SIG-M5 treated with dmso at 0.1 percent for 504 hours (cell line): Measurements from ENCODE around the gene LIPI.
A peak's percentile ranks its signal among the peaks of the same experiment; 100 is the strongest.
"Not testable (repeated sequence)": the region's sequence is repeated elsewhere in the genome, so short reads cannot be mapped to it uniquely, and the experiment has no call there.

Source experiments
- DNase-seq: peaks from one replicate; lab custom pipeline; 2025; ENCODE audit not compliant: unreplicated experiment; lab: John Stamatoyannopoulos, UW

LIPI gene

DNA sequence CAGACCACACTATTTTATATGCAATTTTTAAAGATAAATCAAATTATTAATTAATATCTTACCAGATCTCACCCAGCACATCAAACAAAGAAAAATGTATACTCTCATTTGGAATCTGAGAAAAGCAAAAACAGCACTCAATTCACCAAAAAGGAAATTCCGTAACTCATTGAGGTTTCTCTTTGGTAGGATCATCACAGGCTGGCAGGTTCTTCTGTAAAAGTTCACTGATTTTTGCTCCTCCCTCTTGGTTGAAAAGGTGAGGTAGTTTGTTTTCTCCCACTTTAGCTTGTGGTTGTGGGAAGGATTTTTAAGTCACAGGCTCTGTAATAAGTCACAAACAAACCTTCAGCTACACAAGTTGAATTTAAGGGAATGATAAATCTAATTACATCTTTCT is at the start of gene LIPI:
Gene LIPI, minus strand, starts transcription at position 218 of the 400 bp plus-strand sequence. Its CDS starts 110 bp downstream, at position 108.
- DNase-seq: no peak

DNA sequence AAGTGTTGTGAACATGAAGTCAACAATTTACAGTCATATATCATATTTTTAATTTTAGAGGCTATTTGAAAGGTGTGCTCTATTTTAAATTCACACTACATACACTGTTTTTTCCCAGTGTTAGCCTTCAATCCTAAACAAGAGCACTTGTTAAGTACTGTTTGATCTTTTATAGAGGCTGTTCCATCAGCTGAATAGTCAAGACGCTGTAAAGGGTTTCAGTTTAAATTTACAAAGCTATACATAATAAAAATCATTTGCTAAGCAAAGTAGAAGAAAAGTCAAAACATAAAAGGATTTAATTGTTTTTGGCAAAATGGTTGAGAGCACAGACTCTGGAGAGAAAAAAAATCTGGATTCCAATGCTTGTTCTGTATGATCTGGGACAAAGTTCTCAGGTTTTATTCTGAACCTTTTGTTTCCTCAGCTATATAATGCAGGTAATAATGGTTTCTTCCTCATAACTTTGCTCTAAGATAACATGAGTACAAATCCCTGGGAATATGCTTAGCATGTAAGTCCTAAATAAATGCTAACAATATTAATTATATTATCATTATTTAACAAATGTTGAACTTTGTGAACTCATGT is 49.5 kb upstream of the LIPI start:
- DNase-seq: no peak

DNA sequence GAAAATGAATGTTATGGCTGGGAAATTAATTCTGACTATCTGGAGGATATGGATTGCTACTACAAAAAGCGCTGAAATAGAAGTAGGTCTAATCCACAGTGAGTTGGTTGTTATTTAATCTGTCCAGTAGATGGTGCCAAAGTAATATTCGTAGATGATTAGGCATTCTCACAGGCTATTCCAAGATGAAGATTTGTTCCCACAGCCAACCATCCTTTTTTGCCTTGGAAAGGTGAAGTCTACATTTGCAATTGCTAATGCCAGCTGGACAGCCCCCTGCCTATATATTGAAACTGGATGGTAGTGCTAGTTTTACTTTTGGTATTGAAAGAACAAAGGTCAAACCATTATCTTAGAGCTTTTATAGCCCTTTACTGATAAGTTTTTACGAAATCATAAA is 49.0 kb upstream of the LIPI start:
- DNase-seq: peak; percentile 44

DNA sequence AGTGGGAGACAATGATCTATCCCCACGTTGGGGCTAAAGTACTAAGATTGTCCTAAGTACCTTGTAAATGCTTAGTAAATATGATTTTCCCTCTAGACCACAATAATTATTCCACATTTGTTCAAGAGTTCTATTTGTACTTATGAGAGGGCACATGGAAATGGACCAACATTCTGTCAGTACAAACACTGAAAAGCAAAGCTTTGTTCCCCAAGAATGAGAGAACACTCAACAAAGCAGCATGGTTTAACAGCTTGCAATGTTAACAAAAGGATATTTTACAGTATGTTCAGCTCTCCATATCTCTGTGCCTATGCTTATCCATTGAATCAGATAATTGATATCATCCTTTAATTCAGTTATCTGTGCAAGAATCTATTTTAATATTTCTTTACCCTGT is 40.6 kb upstream of the LIPI start:
- no peak for DNase-seq

DNA sequence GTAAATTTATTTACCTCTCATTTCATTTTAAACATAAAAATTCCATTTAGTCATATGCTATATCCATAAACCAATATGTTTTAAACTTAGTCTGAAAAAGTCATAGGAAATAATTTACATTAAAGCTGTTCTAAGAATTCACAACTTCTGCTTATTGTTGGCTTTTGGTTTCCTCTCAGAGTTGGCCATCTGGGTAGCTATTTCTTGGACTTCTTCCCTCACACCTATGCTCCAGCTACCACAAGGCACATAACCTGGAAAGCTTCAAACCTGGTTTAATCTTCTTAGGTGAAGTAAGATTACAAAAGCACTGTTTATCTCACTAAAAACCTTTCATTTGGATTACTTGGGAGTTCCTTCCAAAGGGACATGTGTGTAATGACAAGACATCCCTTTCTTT is 35.0 kb upstream of the LIPI start:
- no peak for DNase-seq

DNA sequence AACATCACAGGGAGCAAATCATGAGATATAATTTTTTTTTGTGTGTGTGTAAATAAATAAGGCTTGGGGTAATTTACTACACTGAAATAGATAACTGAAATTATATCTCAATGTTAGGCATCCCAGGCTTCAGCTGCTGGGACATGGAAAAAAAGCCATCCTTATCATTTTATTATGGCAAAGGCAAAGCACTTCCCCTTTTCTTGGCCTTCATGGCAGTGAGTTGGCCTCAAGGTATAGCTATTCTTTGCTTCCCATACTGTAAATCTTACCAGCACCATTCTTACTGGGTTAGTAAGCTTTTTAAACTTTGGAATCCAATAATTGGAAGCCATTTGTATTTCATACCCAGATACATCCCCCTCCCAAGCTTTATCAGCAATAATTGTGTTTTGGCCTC is 34.2 kb upstream of the LIPI start:
- no peak for DNase-seq

DNA sequence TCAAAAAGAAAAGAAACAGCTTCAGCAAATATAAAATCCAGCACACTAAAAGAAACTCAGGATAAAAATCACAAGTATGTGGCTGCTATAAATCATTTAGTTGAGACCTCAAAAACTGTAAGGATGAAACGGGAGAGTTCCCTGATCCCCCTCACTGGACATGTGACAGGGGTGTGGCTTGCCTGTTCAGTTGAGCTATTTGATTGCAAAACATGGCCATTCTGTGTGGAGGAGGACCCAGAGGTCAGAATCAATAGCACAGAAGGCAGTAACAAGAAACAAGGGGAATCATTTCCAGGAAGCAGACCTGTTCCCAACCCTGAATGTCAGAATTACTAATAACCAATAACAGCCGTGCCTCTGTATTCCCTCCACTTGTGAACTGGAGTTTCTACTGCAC is 33.1 kb upstream of the LIPI start:
- no peak for DNase-seq

DNA sequence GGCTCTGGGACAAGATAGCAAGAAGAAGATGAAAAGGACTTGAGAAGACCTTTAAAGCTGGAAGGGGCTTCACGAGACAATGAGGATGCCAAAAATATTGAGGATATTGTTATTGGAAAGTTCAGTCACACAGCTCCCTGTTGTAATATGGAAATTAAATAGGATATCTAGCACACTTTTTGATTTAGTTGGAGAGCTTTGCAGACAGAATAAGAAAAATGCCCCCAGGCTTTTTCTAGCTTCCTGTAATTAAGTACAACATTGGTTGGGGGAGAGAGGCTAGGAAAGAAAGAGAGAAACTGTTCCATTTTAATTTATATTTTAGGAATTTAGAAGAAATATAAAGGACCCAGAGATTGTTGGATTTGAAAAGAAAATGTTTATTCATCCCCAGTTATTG is 32.7 kb upstream of the LIPI start:
- no peak for DNase-seq

DNA sequence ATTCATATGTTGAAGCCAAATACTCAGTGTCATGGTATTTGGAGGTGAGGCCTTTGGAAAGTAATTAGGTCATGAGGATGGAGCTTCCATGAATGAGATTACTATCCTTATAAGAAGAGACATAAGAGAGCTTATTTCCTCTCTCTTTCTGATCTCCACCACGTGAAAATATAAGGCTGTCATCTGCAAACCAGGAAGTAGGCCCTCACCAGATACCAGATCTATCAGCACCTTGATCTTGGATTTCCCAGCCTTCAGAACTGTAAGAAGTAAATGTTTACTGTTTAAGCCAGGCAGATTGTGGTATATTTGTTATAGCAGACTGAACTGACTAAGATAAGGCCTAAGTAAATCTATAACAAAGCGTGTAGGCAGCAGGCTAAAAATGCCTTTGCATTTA is 30.5 kb upstream of the LIPI start:
- peak; percentile 9 for DNase-seq

DNA sequence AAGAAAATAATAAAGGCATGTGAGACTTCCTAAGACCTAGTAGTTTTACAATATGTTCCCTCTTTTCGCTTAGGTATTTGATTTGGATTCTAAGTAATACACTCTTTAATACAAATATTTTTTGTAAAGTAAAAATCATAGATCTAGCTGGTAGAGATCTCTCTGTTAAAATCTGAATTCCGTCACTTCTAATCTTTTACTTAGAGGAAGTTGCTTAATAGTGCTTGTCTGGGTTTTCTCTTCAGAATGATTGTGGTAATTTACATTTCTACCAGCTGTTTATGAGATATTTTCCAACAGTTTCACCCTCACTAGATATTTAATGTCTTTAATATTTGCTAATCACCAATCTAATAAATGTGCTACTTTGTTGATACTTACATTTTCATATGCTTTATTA is 28.5 kb upstream of the LIPI start:
- peak; percentile 35 for DNase-seq

DNA sequence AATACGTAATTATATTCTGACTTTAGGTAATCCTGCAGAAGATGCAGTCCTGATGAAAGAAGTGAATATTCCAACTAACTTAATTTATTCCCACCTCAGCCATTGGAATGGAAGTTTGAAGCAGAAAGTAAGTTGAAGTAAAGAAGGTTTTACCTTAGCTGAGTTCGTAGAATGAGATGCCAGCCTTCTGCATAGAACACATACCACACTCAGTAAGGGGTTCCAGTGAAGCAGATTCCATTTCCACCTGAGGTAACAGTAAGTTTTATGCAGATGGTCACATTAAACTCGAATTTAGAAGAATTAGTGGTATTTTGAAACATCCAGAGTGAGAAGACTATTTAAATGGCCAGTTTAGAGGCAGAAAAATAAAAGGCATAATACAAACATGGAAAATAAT is 25.4 kb upstream of the LIPI start:
- DNase-seq: no peak

DNA sequence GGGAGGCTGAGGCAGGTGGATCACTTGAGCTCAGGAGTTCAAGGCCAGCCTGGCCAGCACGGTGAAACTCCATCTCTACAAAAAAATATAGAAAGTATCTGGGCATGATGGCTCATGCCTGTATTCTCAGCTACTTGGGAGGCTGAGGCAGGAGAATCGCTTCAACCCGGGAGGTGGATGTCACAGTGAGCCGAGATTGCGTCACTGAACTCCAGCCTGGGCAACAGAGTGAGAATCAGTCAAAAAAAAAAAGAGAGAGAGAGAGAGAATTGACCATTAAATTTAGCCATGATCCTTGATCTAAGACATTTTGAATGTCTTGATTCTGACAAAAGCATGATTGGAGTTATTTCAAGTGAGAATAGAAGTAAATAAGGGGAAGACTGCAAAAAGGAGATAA is 24.3 kb upstream of the LIPI start:
- DNase-seq: no peak

DNA sequence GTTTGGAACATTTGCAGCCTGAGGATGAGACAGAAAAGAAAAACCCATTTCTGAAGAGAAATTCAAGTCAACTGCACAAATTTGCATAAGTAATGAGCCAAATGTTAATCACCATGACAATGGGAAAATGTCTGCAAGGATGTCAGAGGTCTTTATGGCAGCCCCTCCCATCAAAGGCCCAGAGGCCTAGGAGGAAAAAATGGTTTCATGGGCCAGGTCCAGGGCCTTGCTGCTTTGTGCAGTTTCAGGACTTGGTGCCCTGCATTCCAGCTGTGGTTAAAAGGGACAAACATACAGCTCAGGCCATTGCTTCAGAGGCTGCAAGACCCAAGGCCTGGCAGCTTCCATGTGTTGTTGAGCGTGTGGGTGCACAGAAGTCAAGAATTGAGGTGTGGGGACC is 18.6 kb upstream of the LIPI start:
- no peak for DNase-seq

DNA sequence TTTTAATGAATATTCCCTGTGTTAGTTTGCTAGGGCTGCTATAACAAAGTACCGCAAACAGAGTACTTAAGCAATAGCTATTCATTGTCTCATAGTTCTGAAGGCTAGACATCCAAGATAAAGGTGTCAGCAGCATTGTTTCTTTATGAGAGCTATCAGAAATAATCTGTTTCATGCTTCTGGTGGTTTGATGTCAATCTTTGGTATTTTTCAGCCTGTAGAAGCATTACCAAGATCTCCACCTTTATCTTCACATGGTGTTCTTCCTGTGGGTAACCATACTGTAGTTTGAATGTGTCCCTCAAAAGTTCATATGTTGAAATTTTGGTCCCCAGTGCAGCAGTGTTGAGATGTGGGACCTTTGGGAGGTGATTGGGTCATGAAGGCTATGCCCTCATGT is 12.6 kb upstream of the LIPI start:
- DNase-seq: no peak

DNA sequence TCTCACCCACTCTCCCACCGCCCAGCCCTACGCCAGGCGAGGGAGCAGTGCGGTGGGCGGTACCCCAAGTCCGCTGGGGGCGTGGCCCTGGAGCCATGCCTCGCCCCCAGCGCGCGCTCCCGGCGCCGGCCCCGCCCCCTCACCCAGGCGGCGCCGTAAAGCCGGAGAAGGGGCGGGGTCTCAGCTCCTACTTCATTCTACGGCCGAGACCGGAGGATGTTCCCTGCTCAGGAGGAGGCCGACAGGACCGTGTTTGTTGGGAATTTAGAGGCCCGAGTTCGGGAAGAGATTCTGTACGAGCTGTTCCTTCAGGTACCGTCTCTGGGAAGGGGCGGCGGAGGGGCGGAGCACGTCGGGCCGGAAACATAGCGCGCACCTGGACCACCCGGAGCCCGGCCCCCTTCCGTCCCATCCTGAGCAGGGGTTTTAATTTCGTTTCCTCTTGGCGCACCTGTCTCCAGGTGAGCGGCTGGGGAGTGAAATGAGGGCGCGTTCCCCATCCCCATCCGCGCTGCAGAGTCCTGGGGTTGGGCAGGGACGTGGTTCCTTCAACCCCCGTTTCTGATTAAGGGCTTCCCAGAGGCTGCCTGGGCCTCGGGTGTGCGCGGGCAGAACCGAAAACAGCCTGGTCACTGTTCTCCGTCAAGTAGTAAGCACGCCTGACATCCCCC is 5.4 kb upstream of the LIPI start, which contains the start of gene RBM11:
Gene RBM11, plus strand, starts transcription at position 187 of the 671 bp plus-strand sequence. Its CDS starts 30 bp downstream, at position 217.
- peak; percentile 45 for DNase-seq

DNA sequence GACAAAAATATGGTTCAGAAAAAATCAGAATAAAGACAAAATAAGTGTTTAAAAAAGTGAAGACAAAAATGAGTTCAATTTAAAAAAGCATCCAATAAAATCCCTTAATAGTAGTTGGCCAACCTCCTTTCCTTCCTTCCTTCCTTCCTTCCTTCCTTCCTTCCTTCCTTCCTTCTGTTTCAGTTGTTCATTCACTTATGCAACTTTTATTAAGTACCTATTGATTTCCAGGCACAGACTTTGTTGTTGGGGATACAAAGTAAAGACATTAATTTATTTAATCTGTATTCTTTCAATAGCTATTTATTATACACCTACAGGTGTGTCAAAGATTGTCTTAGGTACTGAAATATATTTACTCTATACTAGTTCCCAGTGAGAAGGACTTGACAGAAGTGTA is 2.4 kb upstream of the LIPI start:
- DNase-seq: no peak

DNA sequence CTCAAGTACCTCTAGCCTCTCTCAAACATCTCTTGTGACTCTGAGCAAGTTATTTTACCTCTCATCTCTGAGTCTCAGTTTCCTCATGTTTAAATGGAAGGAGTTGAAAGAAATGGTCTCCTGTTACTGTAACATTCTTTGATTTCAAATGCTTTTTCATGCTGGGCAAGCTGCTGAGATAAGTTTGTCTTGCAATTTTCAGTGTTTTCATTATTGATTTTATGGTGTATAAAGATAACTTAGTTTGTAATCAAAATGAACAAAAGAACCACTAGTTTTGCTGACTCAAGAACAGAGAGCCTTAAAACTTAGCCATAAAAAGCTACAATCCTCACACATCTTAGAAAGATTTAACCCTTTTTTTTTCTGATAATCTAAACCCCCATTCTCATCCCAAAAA is 4.5 kb downstream of the LIPI start:
- DNase-seq: no peak

DNA sequence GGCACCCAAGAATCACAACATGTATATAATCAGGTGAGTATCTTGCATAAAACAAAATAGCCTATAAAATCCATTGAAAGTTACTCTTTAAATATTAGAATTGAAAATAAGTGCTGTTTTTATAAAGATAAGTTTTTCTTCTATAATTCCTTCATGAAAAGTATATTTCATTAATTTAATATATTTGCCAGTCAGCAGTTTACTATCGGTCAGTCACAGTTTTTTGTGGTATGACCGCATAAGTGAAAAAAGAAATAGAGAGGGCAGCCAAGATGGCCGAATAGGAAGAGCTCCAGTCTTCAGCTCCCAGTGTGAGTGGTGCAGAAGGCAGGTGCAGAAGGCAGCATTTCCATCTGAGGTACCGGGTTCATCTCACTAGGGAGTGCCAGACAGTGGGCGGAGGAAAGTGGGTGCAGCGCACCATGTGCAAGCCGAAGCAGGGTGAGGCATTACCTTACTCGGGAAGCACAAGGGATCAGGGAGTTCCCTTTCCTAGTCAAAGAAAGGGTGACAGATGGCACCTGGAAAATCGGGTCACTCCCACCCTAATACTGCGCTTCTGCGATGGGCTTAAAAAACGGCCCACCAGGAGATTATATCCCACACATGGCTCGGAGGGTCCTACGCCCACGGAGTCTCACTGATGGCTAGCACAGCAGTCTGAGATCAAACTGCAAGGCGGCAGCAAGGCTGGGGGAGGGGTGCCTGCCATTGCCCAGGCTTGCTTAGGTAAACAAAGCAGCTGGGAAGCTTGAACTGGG is 44.1 kb downstream of the LIPI start:
- DNase-seq: not testable (repeated sequence)

DNA sequence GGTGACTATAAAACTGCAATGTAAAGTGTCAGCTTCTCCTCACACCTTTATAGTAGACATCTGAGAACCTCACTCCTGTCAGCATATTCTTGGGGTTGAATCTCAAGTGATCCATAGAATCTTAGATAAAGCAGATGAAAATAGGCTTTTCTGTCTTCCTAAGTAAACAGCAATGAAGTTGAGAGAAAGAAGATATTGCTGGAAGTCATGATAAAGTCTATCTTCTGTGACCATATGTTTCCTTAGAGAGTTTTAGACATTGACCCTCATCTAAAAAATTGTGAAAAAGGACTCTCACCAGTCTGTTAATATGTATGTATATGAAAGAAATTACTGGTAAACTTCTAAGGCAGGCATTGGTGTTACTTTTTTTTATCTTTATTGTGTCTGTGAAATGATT is 66.8 kb downstream of the LIPI start:
- DNase-seq: no peak

DNA sequence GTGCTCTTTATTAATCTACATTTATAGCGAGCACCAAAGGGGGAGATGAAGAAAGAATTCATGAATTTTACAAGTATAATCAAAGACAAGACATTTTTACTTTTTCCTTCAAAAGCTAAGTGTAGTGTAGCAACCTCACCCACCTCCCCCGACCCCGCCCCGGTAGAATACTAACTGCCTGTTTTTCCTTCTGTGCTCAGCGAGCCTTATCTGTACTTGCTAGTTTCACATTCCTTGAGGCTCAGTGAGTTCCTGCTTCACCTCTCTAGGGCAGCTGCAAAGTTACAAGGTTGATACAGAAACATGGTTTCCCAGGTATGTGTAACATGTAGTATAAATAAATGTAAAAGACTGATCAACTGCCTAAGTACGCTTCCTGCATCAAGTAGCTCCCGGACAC is 86.5 kb downstream of the LIPI start:
- no peak for DNase-seq

DNA sequence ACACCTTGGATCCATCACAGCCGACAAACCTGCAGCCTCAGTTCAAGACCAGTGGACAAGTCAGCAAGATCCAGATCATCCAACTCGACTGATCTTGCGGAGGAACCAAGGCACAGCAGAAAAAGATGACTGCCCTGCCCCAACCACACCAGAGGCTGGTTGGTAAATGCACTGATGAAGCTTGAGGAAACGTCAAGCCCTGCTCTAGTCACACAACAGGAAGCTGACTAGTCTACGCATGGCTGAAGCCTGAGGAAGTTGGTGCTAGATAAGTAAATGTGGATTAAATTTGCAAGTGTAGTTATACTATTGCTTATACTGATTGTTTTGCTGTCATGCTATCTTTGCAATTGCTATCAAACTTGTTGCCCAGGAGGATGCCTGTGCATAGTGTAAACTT is 89.0 kb downstream of the LIPI start:
- DNase-seq: no peak

DNA sequence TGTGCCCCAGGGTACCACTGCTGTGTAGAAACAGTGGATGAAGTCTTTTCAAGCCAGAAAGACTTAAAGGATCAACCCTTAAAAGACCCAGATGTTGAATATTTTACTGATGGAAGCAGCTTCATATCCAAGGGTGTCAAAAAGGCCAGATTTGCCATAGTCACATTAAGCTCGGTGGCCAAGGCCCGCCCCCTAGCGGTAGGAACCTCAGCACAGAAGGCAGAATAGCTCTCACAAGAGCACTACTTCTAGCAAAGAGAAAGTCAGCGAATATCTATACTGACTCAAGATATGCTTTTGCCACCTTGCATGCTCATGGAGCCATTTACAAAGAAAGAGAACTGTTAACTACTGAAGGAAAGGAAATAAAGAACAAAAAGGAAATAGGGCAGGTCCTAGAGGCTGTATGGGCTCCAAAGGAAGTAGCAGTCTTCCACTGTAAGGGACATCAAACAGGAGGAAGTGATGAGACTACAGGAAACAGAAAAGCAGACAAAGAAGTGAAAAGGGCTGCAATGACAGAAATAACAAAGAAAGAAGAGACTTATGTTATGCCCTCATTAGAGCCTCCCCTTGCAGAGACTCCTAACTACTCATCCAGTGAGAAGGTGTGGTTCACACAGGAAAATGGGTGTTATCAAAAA is 90.5 kb downstream of the LIPI start:
- peak; percentile 39 for DNase-seq
